Measurements from ENCODE around the gene MYOM1.
"Not testable (repeated sequence)": the region's sequence is repeated elsewhere in the genome, so short reads cannot be mapped to it uniquely, and the experiment has no call there.

MYOM1 gene

GRCh38 chr18:3052411-3052758 lies 167.4 kb downstream of the MYOM1 start:
- DNase-seq: no peak

- DNase-seq: peak; percentile 41
Measured at GRCh38 chr18:3051718-3052410, 167.9 kb downstream of the MYOM1 start.

- not testable (repeated sequence) for DNase-seq
Measured at GRCh38 chr18:3049897-3050454, 169.8 kb downstream of the MYOM1 start.

GRCh38 chr18:3048820-3049349 lies 170.9 kb downstream of the MYOM1 start:
- no peak for DNase-seq

GRCh38 chr18:3048121-3048520 lies 171.6 kb downstream of the MYOM1 start:
- peak; percentile 73 for DNase-seq

GRCh38 chr18:3046216-3046808 lies 173.5 kb downstream of the MYOM1 start:
- no peak for DNase-seq

- peak; percentile 77 for DNase-seq
Measured at GRCh38 chr18:3044931-3045698, 174.7 kb downstream of the MYOM1 start.

- no peak for DNase-seq
Measured at GRCh38 chr18:3042379-3042778, 177.4 kb downstream of the MYOM1 start.

- no peak for DNase-seq
Measured at GRCh38 chr18:3041843-3042242, 177.9 kb downstream of the MYOM1 start.

- no peak for DNase-seq
Measured at GRCh38 chr18:3040881-3041280, 178.9 kb downstream of the MYOM1 start.

GRCh38 chr18:3040173-3040572 lies 179.6 kb downstream of the MYOM1 start:
- no peak for DNase-seq

- peak; percentile 29 for DNase-seq
Measured at GRCh38 chr18:3037423-3037915, 182.3 kb downstream of the MYOM1 start.

GRCh38 chr18:3036108-3036507 lies 183.7 kb downstream of the MYOM1 start:
- no peak for DNase-seq

GRCh38 chr18:3035635-3036034 lies 184.1 kb downstream of the MYOM1 start:
- no peak for DNase-seq

GRCh38 chr18:3032721-3033120 lies 187.0 kb downstream of the MYOM1 start:
- DNase-seq: no peak

- DNase-seq: no peak
Measured at GRCh38 chr18:3029215-3029952, 190.4 kb downstream of the MYOM1 start.

- DNase-seq: not testable (repeated sequence)
Measured at GRCh38 chr18:3028115-3028514, 191.7 kb downstream of the MYOM1 start.

- no peak for DNase-seq
Measured at GRCh38 chr18:3027370-3027891, 192.3 kb downstream of the MYOM1 start.

- DNase-seq: no peak
Measured at GRCh38 chr18:3025544-3025943, 194.2 kb downstream of the MYOM1 start.

GRCh38 chr18:3023603-3024002 lies 196.2 kb downstream of the MYOM1 start:
- not testable (repeated sequence) for DNase-seq
